ENCODE measurements around the gene BCL3. TPM values are rescaled to one million over a fixed set of nuclear protein-coding genes. Genes with fewer than 3 reads are reported as not detected.

The BCL3 gene
- total and polyA plus RNA-seq, 4 donors = 17.6 to 233 (median 63.8) TPM

- DNase-seq = no peak
- H3K9me3 ChIP-seq (ENCODE audit: control insufficient read depth in 4 of 4, insufficient read depth in 3 of 4, low read length in 3 of 4) = no peaks in the 10 kb centered on the region
- peaks cover 0 to 3% (median 0%) of the 10 kb centered on the region in 5 donors for H3K4me1 ChIP-seq (ENCODE audit: control insufficient read depth in 5 of 5, insufficient read depth in 5 of 5, low read length in 5 of 5)
- H3K9ac ChIP-seq (ENCODE audit: insufficient read depth in 1 of 2, low read length in 2 of 2) = no peak overlapping the region
- no peak for ATAC-seq (ENCODE audit: insufficient read depth, low FRiP score)
- H3K4me3 ChIP-seq = no peak overlapping the region
- no peaks in the 10 kb centered on the region for H3K36me3 ChIP-seq (ENCODE audit: control insufficient read depth in 4 of 4, insufficient read depth in 4 of 4, low read length in 4 of 4)
- H3K27ac ChIP-seq (ENCODE audit: low read depth in 1 of 2, low read length in 1 of 2) = no peak overlapping the region
- 76% methylated on average over 11 of the region's 11 CpGs for WGBS, 2 donors
- no peaks in the 10 kb centered on the region for H3K27me3 ChIP-seq (ENCODE audit: control insufficient read depth in 3 of 3, insufficient read depth in 3 of 3, low read length in 2 of 3)
- no peak for TF ChIP-seq CTCF (IDR thresholded peaks at IDR 0.05; ENCODE audit: control extremely low read depth, extremely low read depth)
Observed at GRCh38 chr19:44732235-44733014, 16.1 kb upstream of the BCL3 start.

GRCh38 chr19:44734357-44734756, 14.2 kb upstream of the BCL3 start:
- WGBS, 2 donors = 17 to 37% methylated on average over 1 of the region's 1 CpG

GRCh38 chr19:44735011-44735410, 13.5 kb upstream of the BCL3 start:
- 76 to 82% methylated on average over 5 of the region's 5 CpGs for WGBS, 2 donors
- H3K27me3 ChIP-seq (ENCODE audit: control insufficient read depth in 3 of 3, insufficient read depth in 3 of 3, low read length in 2 of 3) = no peaks in the 10 kb centered on the region
- no peaks in the 10 kb centered on the region for H3K36me3 ChIP-seq (ENCODE audit: control insufficient read depth in 4 of 4, insufficient read depth in 4 of 4, low read length in 4 of 4)
- no peak for DNase-seq
- no peak overlapping the region for H3K27ac ChIP-seq (ENCODE audit: low read depth in 1 of 2, low read length in 1 of 2)
- ATAC-seq (ENCODE audit: insufficient read depth, low FRiP score) = no peak
- H3K4me3 ChIP-seq = no peak overlapping the region
- no peak overlapping the region for H3K9ac ChIP-seq (ENCODE audit: insufficient read depth in 1 of 2, low read length in 2 of 2)
- H3K9me3 ChIP-seq (ENCODE audit: control insufficient read depth in 4 of 4, insufficient read depth in 3 of 4, low read length in 3 of 4) = no peaks in the 10 kb centered on the region
- H3K4me1 ChIP-seq (ENCODE audit: control insufficient read depth in 5 of 5, insufficient read depth in 5 of 5, low read length in 5 of 5) = peaks cover 0 to 14% (median 0%) of the 10 kb centered on the region in 5 donors
- TF ChIP-seq CTCF (IDR thresholded peaks at IDR 0.05; ENCODE audit: control extremely low read depth, extremely low read depth) = no peak

More at GRCh38 chr19:44734357-44734756, 14.2 kb upstream of the BCL3 start:
- Histone ChIP-seq H3K9ac (ENCODE audit: insufficient read depth in 1 of 2, low read length in 2 of 2) (no peak overlapping the region), H3K4me3 (no peak overlapping the region), H3K27me3 (ENCODE audit: control insufficient read depth in 3 of 3, insufficient read depth in 3 of 3, low read length in 2 of 3) (no peaks in the 10 kb centered on the region), H3K27ac (ENCODE audit: low read depth in 1 of 2, low read length in 1 of 2) (no peak overlapping the region), H3K9me3 (ENCODE audit: control insufficient read depth in 4 of 4, insufficient read depth in 3 of 4, low read length in 3 of 4) (no peaks in the 10 kb centered on the region), H3K36me3 (ENCODE audit: control insufficient read depth in 4 of 4, insufficient read depth in 4 of 4, low read length in 4 of 4) (no peaks in the 10 kb centered on the region), H3K4me1 (ENCODE audit: control insufficient read depth in 5 of 5, insufficient read depth in 5 of 5, low read length in 5 of 5) (peaks cover 0 to 13% (median 0%) of the 10 kb centered on the region in 5 donors)
- no peak for ATAC-seq (ENCODE audit: insufficient read depth, low FRiP score)
- no peak for DNase-seq
- no peak for TF ChIP-seq CTCF (IDR thresholded peaks at IDR 0.05; ENCODE audit: control extremely low read depth, extremely low read depth)
